GM12878 (cell line): Measurements from ENCODE around the gene LTBP4. TPM values are rescaled to one million over a fixed set of nuclear protein-coding genes. Genes with fewer than 3 reads are reported as not detected.

Experiments used
- ATF7 ChIP-seq: fragments of 450-650 bp; IDR thresholded peaks from 2 replicates; pipeline ENCODE4 v1.6.1; 2016; ENCODE audit warnings: low read depth, mild to moderate bottlenecking
- BMI1 ChIP-seq: fragments of 450-650 bp; IDR thresholded peaks from 2 replicates; pipeline ENCODE4 v1.6.1; 2016; ENCODE audit warnings: mild to moderate bottlenecking, moderate library complexity, borderline replicate concordance
- IRF5 ChIP-seq: fragments of 450-650 bp; IDR thresholded peaks from 2 replicates; pipeline ENCODE4 v1.6.1; 2017; ENCODE audit warnings: borderline replicate concordance
- LARP7 ChIP-seq: fragments of 450-650 bp; IDR thresholded peaks from 2 replicates; pipeline ENCODE4 v1.6.1; 2017; ENCODE audit warnings: mild to moderate bottlenecking
- MXI1 ChIP-seq: fragments of 150-350 bp; IDR thresholded peaks from 2 replicates; pipeline ENCODE4 v1.6.1; 2011; ENCODE audit warnings: low read depth, mild to moderate bottlenecking, inconsistent platforms, low read length, improper control_type of control experiment
- MYC ChIP-seq: IDR thresholded peaks from 2 replicates; pipeline ENCODE4 v1.6.1; 2011; ENCODE audit warnings: mild to moderate bottlenecking, low read length, moderate library complexity, inconsistent platforms; ENCODE audit not compliant: insufficient read depth, insufficient replicate concordance, insufficient read length, severe bottlenecking
- NBN ChIP-seq: fragments of 450-650 bp; IDR thresholded peaks from 2 replicates; pipeline ENCODE4 v1.6.1; 2016
- PAX5 ChIP-seq: IDR thresholded peaks from 2 replicates; pipeline ENCODE4 v1.6.1; 2011; ENCODE audit warnings: low read depth, low read length, borderline replicate concordance
- PML ChIP-seq: IDR thresholded peaks from 2 replicates; pipeline ENCODE4 v1.6.1; 2012; ENCODE audit warnings: low read length, inconsistent platforms
- SMARCA5 ChIP-seq: fragments of 450-650 bp; IDR thresholded peaks from 2 replicates; pipeline ENCODE4 v1.6.1; 2017; ENCODE audit warnings: mild to moderate bottlenecking
- ZNF24 ChIP-seq: fragments of 450-650 bp; IDR thresholded peaks from 2 replicates; pipeline ENCODE4 v1.6.1; 2017; ENCODE audit warnings: antibody characterized with exemption, mild to moderate bottlenecking
- polyA plus RNA-seq, 11 experiments: library from polyadenylated mRNA; depleted of rRNA in 4 of 11; unstranded in 6 of 11; stranded (reverse) in 5 of 11; fragments of >200 nt; fragmentation: Nextera tagmentation in 4 of 11; fragmentation: Illumina TruSeq in 1 of 11; extraction: Ambion mirVana in 4 of 11; extraction: Trizol in 1 of 11; gene quantifications; 1 replicate in 1 of 11; 2 replicates in 10 of 11; pipeline versions ENCODE4 v1.2.1 to v1.2.3, GENCODE V29; 2011 to 2016; ENCODE audit warnings: inconsistent platforms in 2 of 11, missing spikeins in 2 of 11, low read depth in 1 of 11
- total RNA-seq, 4 experiments: library from RNA; depleted of rRNA in 3 of 4; stranded (reverse); fragments of >200 nt in 3 of 4; fragmentation: Illumina TruSeq in 1 of 4; extraction: Trizol in 1 of 4; gene quantifications; 2 replicates each; pipeline versions ENCODE4 v1.2.1 to v1.2.3, GENCODE V29; 2013 to 2021
- TF ChIP-seq, protein P1 (sequence below): fragments of 450-650 bp; IDR thresholded peaks from 2 replicates; pipeline ENCODE4 v1.6.1; 2016; ENCODE audit warnings: mild to moderate bottlenecking, moderate library complexity, borderline replicate concordance
- TF ChIP-seq, protein P2 (sequence below): IDR thresholded peaks from 2 replicates; pipeline ENCODE4 v1.6.1; 2011; ENCODE audit warnings: borderline replicate concordance, low read depth, mild to moderate bottlenecking, moderate library complexity, mixed read lengths, low read length; ENCODE audit not compliant: insufficient read depth; ENCODE audit errors: extremely low read length
- TF ChIP-seq, protein P3 (sequence below): fragments of 450-650 bp; IDR thresholded peaks from 2 replicates; pipeline ENCODE4 v1.6.1; 2017; ENCODE audit warnings: low read depth, mild to moderate bottlenecking, moderate library complexity
- TF ChIP-seq, protein P4 (sequence below): fragments of 450-650 bp; IDR thresholded peaks from 2 replicates; pipeline ENCODE4 v1.6.1; 2017; ENCODE audit warnings: mild to moderate bottlenecking, moderate library complexity

The LTBP4 gene
- total and polyA plus RNA-seq, 10 of the 15 experiments (the other 5 are each of a cell fraction or from before 2014, with no cell fraction given) = 0.09 to 34.6 (median 8.5) TPM; not detected in 1

- TF ChIP-seq IRF5 = no peak
- no peak for TF ChIP-seq PML
- no peak for TF ChIP-seq ATF7
- 0 out of 2 replicates have a peak, but pooled peaks have one; percentile 24 for TF ChIP-seq NBN
- TF ChIP-seq, protein P1, sequence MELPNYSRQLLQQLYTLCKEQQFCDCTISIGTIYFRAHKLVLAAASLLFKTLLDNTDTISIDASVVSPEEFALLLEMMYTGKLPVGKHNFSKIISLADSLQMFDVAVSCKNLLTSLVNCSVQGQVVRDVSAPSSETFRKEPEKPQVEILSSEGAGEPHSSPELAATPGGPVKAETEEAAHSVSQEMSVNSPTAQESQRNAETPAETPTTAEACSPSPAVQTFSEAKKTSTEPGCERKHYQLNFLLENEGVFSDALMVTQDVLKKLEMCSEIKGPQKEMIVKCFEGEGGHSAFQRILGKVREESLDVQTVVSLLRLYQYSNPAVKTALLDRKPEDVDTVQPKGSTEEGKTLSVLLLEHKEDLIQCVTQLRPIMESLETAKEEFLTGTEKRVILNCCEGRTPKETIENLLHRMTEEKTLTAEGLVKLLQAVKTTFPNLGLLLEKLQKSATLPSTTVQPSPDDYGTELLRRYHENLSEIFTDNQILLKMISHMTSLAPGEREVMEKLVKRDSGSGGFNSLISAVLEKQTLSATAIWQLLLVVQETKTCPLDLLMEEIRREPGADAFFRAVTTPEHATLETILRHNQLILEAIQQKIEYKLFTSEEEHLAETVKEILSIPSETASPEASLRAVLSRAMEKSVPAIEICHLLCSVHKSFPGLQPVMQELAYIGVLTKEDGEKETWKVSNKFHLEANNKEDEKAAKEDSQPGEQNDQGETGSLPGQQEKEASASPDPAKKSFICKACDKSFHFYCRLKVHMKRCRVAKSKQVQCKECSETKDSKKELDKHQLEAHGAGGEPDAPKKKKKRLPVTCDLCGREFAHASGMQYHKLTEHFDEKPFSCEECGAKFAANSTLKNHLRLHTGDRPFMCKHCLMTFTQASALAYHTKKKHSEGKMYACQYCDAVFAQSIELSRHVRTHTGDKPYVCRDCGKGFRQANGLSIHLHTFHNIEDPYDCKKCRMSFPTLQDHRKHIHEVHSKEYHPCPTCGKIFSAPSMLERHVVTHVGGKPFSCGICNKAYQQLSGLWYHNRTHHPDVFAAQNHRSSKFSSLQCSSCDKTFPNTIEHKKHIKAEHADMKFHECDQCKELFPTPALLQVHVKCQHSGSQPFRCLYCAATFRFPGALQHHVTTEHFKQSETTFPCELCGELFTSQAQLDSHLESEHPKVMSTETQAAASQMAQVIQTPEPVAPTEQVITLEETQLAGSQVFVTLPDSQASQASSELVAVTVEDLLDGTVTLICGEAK = peak; percentile 73; the same call in 1 of the 2 replicates
- TF ChIP-seq MYC = no peak
- TF ChIP-seq ZNF24 = no peak
- no peak for TF ChIP-seq PAX5
- no peak for TF ChIP-seq LARP7
- no peak for TF ChIP-seq BMI1
- TF ChIP-seq, protein P2, sequence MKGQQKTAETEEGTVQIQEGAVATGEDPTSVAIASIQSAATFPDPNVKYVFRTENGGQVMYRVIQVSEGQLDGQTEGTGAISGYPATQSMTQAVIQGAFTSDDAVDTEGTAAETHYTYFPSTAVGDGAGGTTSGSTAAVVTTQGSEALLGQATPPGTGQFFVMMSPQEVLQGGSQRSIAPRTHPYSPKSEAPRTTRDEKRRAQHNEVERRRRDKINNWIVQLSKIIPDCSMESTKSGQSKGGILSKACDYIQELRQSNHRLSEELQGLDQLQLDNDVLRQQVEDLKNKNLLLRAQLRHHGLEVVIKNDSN = no peak
- peak; percentile 40; the same call in 1 of the 2 replicates for TF ChIP-seq MXI1
- TF ChIP-seq, protein P3, sequence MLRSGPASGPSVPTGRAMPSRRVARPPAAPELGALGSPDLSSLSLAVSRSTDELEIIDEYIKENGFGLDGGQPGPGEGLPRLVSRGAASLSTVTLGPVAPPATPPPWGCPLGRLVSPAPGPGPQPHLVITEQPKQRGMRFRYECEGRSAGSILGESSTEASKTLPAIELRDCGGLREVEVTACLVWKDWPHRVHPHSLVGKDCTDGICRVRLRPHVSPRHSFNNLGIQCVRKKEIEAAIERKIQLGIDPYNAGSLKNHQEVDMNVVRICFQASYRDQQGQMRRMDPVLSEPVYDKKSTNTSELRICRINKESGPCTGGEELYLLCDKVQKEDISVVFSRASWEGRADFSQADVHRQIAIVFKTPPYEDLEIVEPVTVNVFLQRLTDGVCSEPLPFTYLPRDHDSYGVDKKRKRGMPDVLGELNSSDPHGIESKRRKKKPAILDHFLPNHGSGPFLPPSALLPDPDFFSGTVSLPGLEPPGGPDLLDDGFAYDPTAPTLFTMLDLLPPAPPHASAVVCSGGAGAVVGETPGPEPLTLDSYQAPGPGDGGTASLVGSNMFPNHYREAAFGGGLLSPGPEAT = peak; percentile 93
- TF ChIP-seq SMARCA5 = no peak
- TF ChIP-seq, protein P4, sequence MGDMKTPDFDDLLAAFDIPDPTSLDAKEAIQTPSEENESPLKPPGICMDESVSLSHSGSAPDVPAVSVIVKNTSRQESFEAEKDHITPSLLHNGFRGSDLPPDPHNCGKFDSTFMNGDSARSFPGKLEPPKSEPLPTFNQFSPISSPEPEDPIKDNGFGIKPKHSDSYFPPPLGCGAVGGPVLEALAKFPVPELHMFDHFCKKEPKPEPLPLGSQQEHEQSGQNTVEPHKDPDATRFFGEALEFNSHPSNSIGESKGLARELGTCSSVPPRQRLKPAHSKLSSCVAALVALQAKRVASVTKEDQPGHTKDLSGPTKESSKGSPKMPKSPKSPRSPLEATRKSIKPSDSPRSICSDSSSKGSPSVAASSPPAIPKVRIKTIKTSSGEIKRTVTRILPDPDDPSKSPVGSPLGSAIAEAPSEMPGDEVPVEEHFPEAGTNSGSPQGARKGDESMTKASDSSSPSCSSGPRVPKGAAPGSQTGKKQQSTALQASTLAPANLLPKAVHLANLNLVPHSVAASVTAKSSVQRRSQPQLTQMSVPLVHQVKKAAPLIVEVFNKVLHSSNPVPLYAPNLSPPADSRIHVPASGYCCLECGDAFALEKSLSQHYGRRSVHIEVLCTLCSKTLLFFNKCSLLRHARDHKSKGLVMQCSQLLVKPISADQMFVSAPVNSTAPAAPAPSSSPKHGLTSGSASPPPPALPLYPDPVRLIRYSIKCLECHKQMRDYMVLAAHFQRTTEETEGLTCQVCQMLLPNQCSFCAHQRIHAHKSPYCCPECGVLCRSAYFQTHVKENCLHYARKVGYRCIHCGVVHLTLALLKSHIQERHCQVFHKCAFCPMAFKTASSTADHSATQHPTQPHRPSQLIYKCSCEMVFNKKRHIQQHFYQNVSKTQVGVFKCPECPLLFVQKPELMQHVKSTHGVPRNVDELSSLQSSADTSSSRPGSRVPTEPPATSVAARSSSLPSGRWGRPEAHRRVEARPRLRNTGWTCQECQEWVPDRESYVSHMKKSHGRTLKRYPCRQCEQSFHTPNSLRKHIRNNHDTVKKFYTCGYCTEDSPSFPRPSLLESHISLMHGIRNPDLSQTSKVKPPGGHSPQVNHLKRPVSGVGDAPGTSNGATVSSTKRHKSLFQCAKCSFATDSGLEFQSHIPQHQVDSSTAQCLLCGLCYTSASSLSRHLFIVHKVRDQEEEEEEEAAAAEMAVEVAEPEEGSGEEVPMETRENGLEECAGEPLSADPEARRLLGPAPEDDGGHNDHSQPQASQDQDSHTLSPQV = no peak
These were observed 24.4 kb upstream of the LTBP4 start, which contains the start of gene SHKBP1 (continued) for GRCh38 chr19:40576585-40577451.
